ENCODE measurements around the gene RHBDD2.

DNA sequence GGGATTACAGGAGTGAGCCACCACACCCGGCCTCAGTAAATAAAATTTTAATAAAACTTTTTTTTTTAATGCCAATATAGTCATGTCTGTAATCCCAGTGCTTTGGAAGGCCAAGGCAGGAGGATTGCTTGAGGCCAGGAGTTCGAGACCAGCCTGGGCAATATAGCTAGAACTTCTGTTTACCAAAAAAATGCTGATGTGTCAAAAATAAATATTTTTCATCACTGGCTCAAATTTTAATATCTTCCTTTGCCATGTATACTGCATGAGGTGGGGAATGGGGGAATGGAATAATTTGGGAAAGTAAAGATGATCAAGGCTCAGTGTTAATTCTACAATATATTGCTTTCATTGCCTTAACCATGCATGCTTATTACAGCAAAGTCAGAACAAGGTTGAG, 10.7 kb upstream of the RHBDD2 start:
- TF ChIP-seq, protein P1, sequence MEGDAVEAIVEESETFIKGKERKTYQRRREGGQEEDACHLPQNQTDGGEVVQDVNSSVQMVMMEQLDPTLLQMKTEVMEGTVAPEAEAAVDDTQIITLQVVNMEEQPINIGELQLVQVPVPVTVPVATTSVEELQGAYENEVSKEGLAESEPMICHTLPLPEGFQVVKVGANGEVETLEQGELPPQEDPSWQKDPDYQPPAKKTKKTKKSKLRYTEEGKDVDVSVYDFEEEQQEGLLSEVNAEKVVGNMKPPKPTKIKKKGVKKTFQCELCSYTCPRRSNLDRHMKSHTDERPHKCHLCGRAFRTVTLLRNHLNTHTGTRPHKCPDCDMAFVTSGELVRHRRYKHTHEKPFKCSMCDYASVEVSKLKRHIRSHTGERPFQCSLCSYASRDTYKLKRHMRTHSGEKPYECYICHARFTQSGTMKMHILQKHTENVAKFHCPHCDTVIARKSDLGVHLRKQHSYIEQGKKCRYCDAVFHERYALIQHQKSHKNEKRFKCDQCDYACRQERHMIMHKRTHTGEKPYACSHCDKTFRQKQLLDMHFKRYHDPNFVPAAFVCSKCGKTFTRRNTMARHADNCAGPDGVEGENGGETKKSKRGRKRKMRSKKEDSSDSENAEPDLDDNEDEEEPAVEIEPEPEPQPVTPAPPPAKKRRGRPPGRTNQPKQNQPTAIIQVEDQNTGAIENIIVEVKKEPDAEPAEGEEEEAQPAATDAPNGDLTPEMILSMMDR (conservative IDR thresholded peaks at IDR 0.05 in 1 of 2, IDR thresholded peaks at IDR 0.05 in 1 of 2; ENCODE audit: extremely low read depth in 1 of 2, insufficient read depth in 1 of 2, low read depth in 1 of 2, low read length in 2 of 2): no peak
- no peak for TF ChIP-seq EZH2 (IDR thresholded peaks at IDR 0.05; ENCODE audit: borderline replicate concordance, low read length)
